GM23338 (cell line): ENCODE results near the gene DELE1. TPM values are rescaled to one million over a fixed set of nuclear protein-coding genes. Genes with fewer than 3 reads are reported as not detected.

Experiments used
- ATAC-seq: fragments of 200-7000 bp; cut with Tn5 transposase; 3 replicates; pipeline ENCODE4 v1.9.1; 2020
- DNase-seq: peaks from one replicate; pipeline ENCODE4 v3.0.0-alpha.2; 2015; ENCODE audit warnings: low spot score
- H2AFZ ChIP-seq: fragments of 200-600 bp; sonication (generic); 2 replicates; pipeline ENCODE4 v1.8.0; 2016; ENCODE audit warnings: antibody characterized with exemption, mild to moderate bottlenecking, moderate library complexity
- H3F3A ChIP-seq: fragments of 200-600 bp; sonication (generic); replicated peaks from 2 replicates; pipeline ENCODE4 v1.8.0; 2017; ENCODE audit warnings: antibody characterized with exemption, mixed run types, low read depth
- H3K27ac ChIP-seq: fragments of 200-600 bp; sonication (generic); 2 replicates; pipeline ENCODE4 v1.6.1; 2016; ENCODE audit warnings: low read depth
- H3K27me3 ChIP-seq: fragments of 200-600 bp; sonication (generic); 2 replicates; pipeline ENCODE4 v1.8.0; 2016; ENCODE audit warnings: mild to moderate bottlenecking, mixed run types, moderate library complexity; ENCODE audit not compliant: insufficient read depth
- H3K36me3 ChIP-seq: fragments of 200-600 bp; sonication (generic); 2 replicates; pipeline ENCODE4 v1.8.0; 2016; ENCODE audit warnings: mild to moderate bottlenecking; ENCODE audit not compliant: insufficient read depth
- H3K4me1 ChIP-seq: fragments of 200-600 bp; sonication (generic); 2 replicates; pipeline ENCODE4 v1.8.0; 2016; ENCODE audit warnings: mild to moderate bottlenecking, moderate library complexity; ENCODE audit not compliant: insufficient read depth
- H3K4me2 ChIP-seq: fragments of 200-600 bp; sonication (generic); 2 replicates; pipeline ENCODE4 v1.7.1; 2017; ENCODE audit warnings: mixed run types
- H3K4me3 ChIP-seq: fragments of 200-600 bp; sonication (generic); 2 replicates; pipeline ENCODE4 v1.6.1; 2016; ENCODE audit warnings: mixed run types
- H3K79me2 ChIP-seq: fragments of 200-600 bp; sonication (generic); replicated peaks from 2 replicates; pipeline ENCODE4 v1.8.0; 2017; ENCODE audit warnings: mild to moderate bottlenecking; ENCODE audit not compliant: insufficient read depth
- H3K9me2 ChIP-seq: fragments of 200-600 bp; sonication (generic); 2 replicates; pipeline ENCODE4 v1.8.0; 2017; ENCODE audit not compliant: insufficient read depth
- H4K20me1 ChIP-seq: fragments of 200-600 bp; sonication (generic); replicated peaks from 2 replicates; pipeline ENCODE4 v1.8.0; 2017; ENCODE audit warnings: mild to moderate bottlenecking; ENCODE audit not compliant: insufficient read depth
- H3K27ac Mint-ChIP-seq: 2 replicates; pipeline ENCODE4 v1.8.0; 2020; ENCODE audit warnings: inconsistent platforms, mild to moderate bottlenecking, moderate library complexity, mixed read lengths
- H3K27me3 Mint-ChIP-seq: 3 replicates; pipeline ENCODE4 v1.8.0; 2022; ENCODE audit warnings: low read depth, mild to moderate bottlenecking, moderate library complexity, mixed read lengths, inconsistent platforms; ENCODE audit not compliant: insufficient read depth, poor library complexity
- H3K36me3 Mint-ChIP-seq: 3 replicates; pipeline ENCODE4 v1.8.0; 2021; ENCODE audit warnings: low read depth, mild to moderate bottlenecking, inconsistent platforms, moderate library complexity, mixed read lengths
- H3K4me1 Mint-ChIP-seq: 3 replicates; pipeline ENCODE4 v1.8.0; 2020; ENCODE audit warnings: mild to moderate bottlenecking, inconsistent platforms, mixed read lengths
- H3K4me3 Mint-ChIP-seq: 3 replicates; pipeline ENCODE4 v1.8.0; 2021; ENCODE audit warnings: moderate library complexity, mild to moderate bottlenecking, inconsistent platforms, mixed read lengths
- H3K9me3 Mint-ChIP-seq: 3 replicates; pipeline ENCODE4 v1.8.0; 2020; ENCODE audit warnings: moderate library complexity, mild to moderate bottlenecking, inconsistent platforms, mixed read lengths
- ETS1 ChIP-seq: IDR thresholded peaks from 2 replicates; pipeline ENCODE4 v1.6.1; 2016; ENCODE audit warnings: antibody characterized with exemption
- EZH2phosphoT487 ChIP-seq: fragments of 200-600 bp; sonication (generic); IDR thresholded peaks from one replicate; pipeline ENCODE4 v1.8.1; 2018; ENCODE audit warnings: antibody characterized with exemption; ENCODE audit not compliant: unreplicated experiment
- JUNB ChIP-seq: IDR thresholded peaks from one replicate; pipeline ENCODE4 v1.6.1; 2016; ENCODE audit warnings: antibody characterized with exemption; ENCODE audit not compliant: unreplicated experiment
- NANOG ChIP-seq: IDR thresholded peaks from 2 replicates; pipeline ENCODE4 v1.6.1; 2016; ENCODE audit warnings: antibody characterized with exemption, borderline replicate concordance
- STAT1 ChIP-seq: IDR thresholded peaks from one replicate; pipeline ENCODE4 v1.6.1; 2016; ENCODE audit warnings: antibody characterized with exemption; ENCODE audit not compliant: unreplicated experiment
- ZNF114 ChIP-seq: fragments of 250-450 bp; sonication (Bioruptor Pico); IDR thresholded peaks from 2 replicates; pipeline ENCODE4 v1.5.0; 2020; ENCODE audit warnings: mild to moderate bottlenecking, moderate library complexity
- ZNF331 ChIP-seq: fragments of 250-450 bp; sonication (Bioruptor Pico); IDR thresholded peaks from 2 replicates; pipeline ENCODE4 v1.5.0; 2020; ENCODE audit warnings: low read depth, mild to moderate bottlenecking, moderate library complexity
- polyA plus RNA-seq: library from polyadenylated mRNA; unstranded; fragments of >200 nt; fragmentation: Nextera tagmentation; extraction: Ambion mirVana; gene quantifications from 2 replicates; pipeline ENCODE4 v1.2.1, GENCODE V29; 2016
- total RNA-seq: library from RNA; depleted of rRNA; stranded (reverse); fragments of >200 nt; shearing (Covaris generic); gene quantifications from 2 replicates; pipeline ENCODE4 v1.2.3, GENCODE V29; 2014
- TF ChIP-seq, protein P1 (sequence below): IDR thresholded peaks from one replicate; pipeline ENCODE4 v1.6.1; 2018; ENCODE audit warnings: antibody characterized with exemption; ENCODE audit not compliant: unreplicated experiment

Gene DELE1
- total and polyA plus RNA-seq, 2 experiments from 2014 or later = 26.9 to 62.2 TPM

DNA sequence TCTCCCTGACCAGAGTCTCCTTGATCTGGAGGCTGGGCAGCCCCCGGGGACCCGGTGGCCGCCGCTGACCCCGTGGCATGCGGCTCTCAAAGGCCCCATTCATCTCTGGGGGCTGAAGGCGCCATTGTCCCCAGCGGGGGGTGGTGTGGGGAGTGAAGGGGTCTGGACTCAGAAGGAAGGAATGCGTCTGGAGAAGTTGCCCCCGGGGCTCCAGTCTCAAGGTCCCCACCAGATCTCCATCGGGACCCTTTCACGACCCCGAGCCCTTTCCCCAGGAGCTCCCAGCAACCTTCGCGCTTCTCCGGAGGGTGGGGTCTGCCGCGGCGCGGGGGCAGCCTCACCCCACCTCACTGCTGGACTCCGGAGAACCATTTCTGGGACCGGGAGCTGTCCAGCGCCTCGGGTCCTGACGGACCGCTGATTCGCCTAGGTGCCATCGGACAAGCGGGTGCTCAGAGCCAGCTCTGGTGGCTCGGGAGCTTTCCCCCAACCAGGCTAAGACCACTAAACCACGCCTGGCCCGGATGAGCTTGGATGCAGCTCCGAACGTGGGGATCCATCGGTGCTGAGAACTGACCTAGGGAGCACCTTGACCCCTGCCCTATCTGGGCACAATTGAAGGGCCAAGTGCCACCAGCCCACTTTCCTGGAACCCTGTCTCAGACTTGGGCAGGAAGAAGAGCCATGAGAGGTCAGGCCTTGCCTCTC, 40.3 kb upstream of the DELE1 start:
- peak; percentile 90 for DNase-seq
- TF ChIP-seq, protein P1, sequence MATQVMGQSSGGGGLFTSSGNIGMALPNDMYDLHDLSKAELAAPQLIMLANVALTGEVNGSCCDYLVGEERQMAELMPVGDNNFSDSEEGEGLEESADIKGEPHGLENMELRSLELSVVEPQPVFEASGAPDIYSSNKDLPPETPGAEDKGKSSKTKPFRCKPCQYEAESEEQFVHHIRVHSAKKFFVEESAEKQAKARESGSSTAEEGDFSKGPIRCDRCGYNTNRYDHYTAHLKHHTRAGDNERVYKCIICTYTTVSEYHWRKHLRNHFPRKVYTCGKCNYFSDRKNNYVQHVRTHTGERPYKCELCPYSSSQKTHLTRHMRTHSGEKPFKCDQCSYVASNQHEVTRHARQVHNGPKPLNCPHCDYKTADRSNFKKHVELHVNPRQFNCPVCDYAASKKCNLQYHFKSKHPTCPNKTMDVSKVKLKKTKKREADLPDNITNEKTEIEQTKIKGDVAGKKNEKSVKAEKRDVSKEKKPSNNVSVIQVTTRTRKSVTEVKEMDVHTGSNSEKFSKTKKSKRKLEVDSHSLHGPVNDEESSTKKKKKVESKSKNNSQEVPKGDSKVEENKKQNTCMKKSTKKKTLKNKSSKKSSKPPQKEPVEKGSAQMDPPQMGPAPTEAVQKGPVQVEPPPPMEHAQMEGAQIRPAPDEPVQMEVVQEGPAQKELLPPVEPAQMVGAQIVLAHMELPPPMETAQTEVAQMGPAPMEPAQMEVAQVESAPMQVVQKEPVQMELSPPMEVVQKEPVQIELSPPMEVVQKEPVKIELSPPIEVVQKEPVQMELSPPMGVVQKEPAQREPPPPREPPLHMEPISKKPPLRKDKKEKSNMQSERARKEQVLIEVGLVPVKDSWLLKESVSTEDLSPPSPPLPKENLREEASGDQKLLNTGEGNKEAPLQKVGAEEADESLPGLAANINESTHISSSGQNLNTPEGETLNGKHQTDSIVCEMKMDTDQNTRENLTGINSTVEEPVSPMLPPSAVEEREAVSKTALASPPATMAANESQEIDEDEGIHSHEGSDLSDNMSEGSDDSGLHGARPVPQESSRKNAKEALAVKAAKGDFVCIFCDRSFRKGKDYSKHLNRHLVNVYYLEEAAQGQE = peak; percentile 96
- TF ChIP-seq NANOG = no peak
- TF ChIP-seq STAT1 = no peak
- no peaks in the 10 kb centered on the region for H3K36me3 ChIP-seq
- H3K27me3 ChIP-seq = peaks cover 5% of the 10 kb centered on the region; the same call in 1 of the 2 replicates
- H3F3A ChIP-seq = peaks cover 17% of the 10 kb centered on the region; the same call in 1 of the 2 replicates
- H3K4me3 ChIP-seq = peak overlapping the region; percentile 79
- H3K79me2 ChIP-seq = no peaks in the 10 kb centered on the region
- Mint-ChIP-seq H3K9me3 (no peaks in the 10 kb centered on the region), H3K4me1 (peaks cover 48% of the 10 kb centered on the region), H3K36me3 (no peaks in the 10 kb centered on the region; the same call in 2 of the 3 replicates), H3K4me3 (peak overlapping the region; percentile 68), H3K27me3 (peaks cover 16% of the 10 kb centered on the region), H3K27ac (no peak overlapping the region)
- peak overlapping the region; percentile 100 for H3K4me2 ChIP-seq
- H2AFZ ChIP-seq = 0 out of 2 replicates have a peak overlapping the region, but pooled peaks have one; percentile 83
- no peak overlapping the region for H3K27ac ChIP-seq
- ATAC-seq = peak; percentile 15
- no peaks in the 10 kb centered on the region for H3K9me2 ChIP-seq
- no peaks in the 10 kb centered on the region for H4K20me1 ChIP-seq
- peaks cover 45% of the 10 kb centered on the region for H3K4me1 ChIP-seq

- Histone ChIP-seq H4K20me1 (no peaks in the 10 kb centered on the region), H3F3A (peaks cover 14% of the 10 kb centered on the region; the same call in 1 of the 2 replicates), H3K36me3 (no peaks in the 10 kb centered on the region), H3K79me2 (no peaks in the 10 kb centered on the region), H3K27me3 (peaks cover 5% of the 10 kb centered on the region; the same call in 1 of the 2 replicates), H3K4me2 (peak overlapping the region; percentile 100), H2AFZ (no peak overlapping the region), H3K4me3 (peak overlapping the region; percentile 79), H3K4me1 (peaks cover 45% of the 10 kb centered on the region), H3K27ac (no peak overlapping the region), H3K9me2 (no peaks in the 10 kb centered on the region)
- H3K9me3 Mint-ChIP-seq = no peaks in the 10 kb centered on the region; the same call in 2 of the 3 replicates
- no peaks in the 10 kb centered on the region; the same call in 2 of the 3 replicates for H3K36me3 Mint-ChIP-seq
- ATAC-seq (no peak), DNase-seq (no peak)
- H3K27me3 Mint-ChIP-seq = peaks cover 14% of the 10 kb centered on the region
- no peak overlapping the region for H3K27ac Mint-ChIP-seq
- peaks cover 48% of the 10 kb centered on the region for H3K4me1 Mint-ChIP-seq
- peak overlapping the region; percentile 68 for H3K4me3 Mint-ChIP-seq
- no peak for TF ChIP-seq ZNF114 (CRISPR knock-in tag)
- TF ChIP-seq ZNF331 = no peak
- TF ChIP-seq, protein P1 = no peak
- no peak for TF ChIP-seq JUNB
- TF ChIP-seq STAT1 = no peak
- no peak for TF ChIP-seq NANOG
- no peak for TF ChIP-seq EZH2phosphoT487
- TF ChIP-seq ETS1 = no peak
Observed at GRCh38 chr5:141883892-141884318, 39.8 kb upstream of the DELE1 start.
